Measurements from ENCODE around the gene SEMA3C. TPM values are rescaled to one million over a fixed set of nuclear protein-coding genes. Genes with fewer than 3 reads are reported as not detected.

The SEMA3C gene
- total and polyA plus RNA-seq, 2 donors (not counting 3 experiments of a cell fraction or from before 2014, with no cell fraction given): 0.01 to 0.09 TPM

- H3K36me3 ChIP-seq (ENCODE audit: control insufficient read depth in 2 of 2, extremely low read depth in 1 of 2, insufficient read depth in 2 of 2, low read length in 2 of 2): no peaks in the 10 kb centered on the region
- CTCF ChIA-PET: interaction anchor here (1.2 to 2.1 kb wide), 2 partner anchors 18 to 49 kb away, joined by 3 to 5 read pairs; no protein-coding TSS in a partner anchor
- no TSS peak for BruUV-seq (replicated peaks)
Observed at GRCh38 chr7:80824253-80824652, 94.6 kb downstream of the SEMA3C start.

More at GRCh38 chr7:80824253-80824652, 94.6 kb downstream of the SEMA3C start:
- H4K20me1 ChIP-seq (replicated peaks; ENCODE audit: control insufficient read depth, extremely low read depth, insufficient read depth, low read length): no peaks in the 10 kb centered on the region
- FAIRE-seq: no peak
- no peaks in the 10 kb centered on the region for H3K27me3 ChIP-seq (ENCODE audit: control insufficient read depth in 2 of 2, insufficient read depth in 2 of 2, low read length in 2 of 2)
- TF ChIP-seq JUN (IDR thresholded peaks at IDR 0.05; ENCODE audit: borderline replicate concordance, insufficient read depth, insufficient read length, low read depth) (no peak), MAX (IDR thresholded peaks at IDR 0.05; ENCODE audit: insufficient read depth, insufficient read length) (no peak), MYC (IDR thresholded peaks at IDR 0.05; ENCODE audit: low read depth, low read length) (no peak), POLR2AphosphoS5 (IDR thresholded peaks at IDR 0.05; ENCODE audit: insufficient read depth, low read depth, low read length) (no peak), POLR2A (IDR thresholded peaks at IDR 0.05; ENCODE audit: low read depth, low read length) (no peak), EZH2 (IDR thresholded peaks at IDR 0.05; ENCODE audit: borderline replicate concordance, low read depth, low read length, severe bottlenecking) (no peak), FOS (IDR thresholded peaks at IDR 0.05; ENCODE audit: borderline replicate concordance, insufficient read depth, low read length) (no peak), GATA2 (IDR thresholded peaks at IDR 0.05; ENCODE audit: insufficient read depth, insufficient read length, low read depth, low read length) (no peak)
- TF ChIP-seq, protein P1, sequence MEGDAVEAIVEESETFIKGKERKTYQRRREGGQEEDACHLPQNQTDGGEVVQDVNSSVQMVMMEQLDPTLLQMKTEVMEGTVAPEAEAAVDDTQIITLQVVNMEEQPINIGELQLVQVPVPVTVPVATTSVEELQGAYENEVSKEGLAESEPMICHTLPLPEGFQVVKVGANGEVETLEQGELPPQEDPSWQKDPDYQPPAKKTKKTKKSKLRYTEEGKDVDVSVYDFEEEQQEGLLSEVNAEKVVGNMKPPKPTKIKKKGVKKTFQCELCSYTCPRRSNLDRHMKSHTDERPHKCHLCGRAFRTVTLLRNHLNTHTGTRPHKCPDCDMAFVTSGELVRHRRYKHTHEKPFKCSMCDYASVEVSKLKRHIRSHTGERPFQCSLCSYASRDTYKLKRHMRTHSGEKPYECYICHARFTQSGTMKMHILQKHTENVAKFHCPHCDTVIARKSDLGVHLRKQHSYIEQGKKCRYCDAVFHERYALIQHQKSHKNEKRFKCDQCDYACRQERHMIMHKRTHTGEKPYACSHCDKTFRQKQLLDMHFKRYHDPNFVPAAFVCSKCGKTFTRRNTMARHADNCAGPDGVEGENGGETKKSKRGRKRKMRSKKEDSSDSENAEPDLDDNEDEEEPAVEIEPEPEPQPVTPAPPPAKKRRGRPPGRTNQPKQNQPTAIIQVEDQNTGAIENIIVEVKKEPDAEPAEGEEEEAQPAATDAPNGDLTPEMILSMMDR (IDR thresholded peaks at IDR 0.05; ENCODE audit: extremely low read depth in 1 of 2, insufficient read depth in 1 of 2, low read depth in 1 of 2, low read length in 2 of 2): no peak
- DNase-seq (ENCODE audit: low read depth, low spot score): no peak
- no peaks in the 10 kb centered on the region for H3K9me3 ChIP-seq (replicated peaks; ENCODE audit: control insufficient read depth, insufficient read depth, low read length)
- intact Hi-C loops (cut with micrococcal nuclease) (no loop called here), dilution Hi-C loops (cut with MboI; ENCODE audit: extremely low pct_ligation_motif_present, low sequenced_read_pairs) (no loop called here)
- no peak overlapping the region for H3K9ac ChIP-seq (replicated peaks; ENCODE audit: extremely low read depth, insufficient read depth, low read length)
- H3K9me1 ChIP-seq (replicated peaks; ENCODE audit: control insufficient read depth, extremely low read depth, insufficient read depth, low read length): no peaks in the 10 kb centered on the region
- no peaks in the 10 kb centered on the region for H3K79me2 ChIP-seq (ENCODE audit: control insufficient read depth, insufficient read depth, low read length)
- no peak overlapping the region for H3K4me2 ChIP-seq (ENCODE audit: insufficient read depth, low read length)
- no peak overlapping the region for H2AFZ ChIP-seq (ENCODE audit: low read depth, low read length)
- no peak overlapping the region for H3K27ac ChIP-seq (ENCODE audit: insufficient read depth, low read depth, low read length)
- POLR2A ChIA-PET: no interaction called here
- no peak overlapping the region for H3K4me3 ChIP-seq (replicated peaks in 1 of 3; ENCODE audit: insufficient read depth in 1 of 3, low read depth in 1 of 3, low read length in 3 of 3)
- no peaks in the 10 kb centered on the region for H3K4me1 ChIP-seq (ENCODE audit: control insufficient read depth, extremely low read depth, insufficient read depth, low read length)
